HepG2 (cell line): Measurements from ENCODE around the gene MYL3. TPM values are rescaled to one million over a fixed set of nuclear protein-coding genes. Genes with fewer than 3 reads are reported as not detected.

Source experiments
- HOXD1 ChIP-seq: sonication (generic); formaldehyde crosslinking; IDR thresholded peaks from 2 replicates; pipeline ENCODE4 v1.5.0; 2020; ENCODE audit warnings: missing genetic modification reagents
- KAT8 ChIP-seq: IDR thresholded peaks from 2 replicates; pipeline ENCODE4 v1.6.1; 2016; ENCODE audit warnings: missing genetic modification reagents, missing compliant biosample characterization
- MLLT10 ChIP-seq: sonication (generic); formaldehyde crosslinking; IDR thresholded peaks from 2 replicates; pipeline ENCODE4 v1.4.0; 2020; ENCODE audit warnings: missing genetic modification reagents
- NFE2L1 ChIP-seq: sonication (generic); formaldehyde crosslinking; IDR thresholded peaks from 2 replicates; pipeline ENCODE4 v1.4.0; 2020; ENCODE audit warnings: missing genetic modification reagents, mild to moderate bottlenecking, borderline replicate concordance
- NR2F2 ChIP-seq: IDR thresholded peaks from 2 replicates; pipeline ENCODE4 v1.6.1; 2012; ENCODE audit warnings: low read depth, inconsistent platforms, borderline replicate concordance
- PBX3 ChIP-seq: sonication (generic); formaldehyde crosslinking; IDR thresholded peaks from 2 replicates; pipeline ENCODE4 v1.8.1; 2023; ENCODE audit warnings: missing genetic modification reagents, inconsistent platforms, borderline replicate concordance
- SRSF4 ChIP-seq: fragments of 200-400 bp; formaldehyde crosslinking; IDR thresholded peaks from one replicate; pipeline ENCODE4 v1.6.1; 2018; ENCODE audit warnings: mild to moderate bottlenecking, low read depth, low read length, moderate library complexity; ENCODE audit not compliant: poor library complexity, severe bottlenecking
- STAT5B ChIP-seq: sonication (generic); formaldehyde crosslinking; IDR thresholded peaks from 2 replicates; pipeline ENCODE4 v1.4.0; 2020; ENCODE audit warnings: missing genetic modification reagents
- TAF15 ChIP-seq: fragments of 200-400 bp; formaldehyde crosslinking; IDR thresholded peaks from one replicate; pipeline ENCODE4 v1.6.1; 2018; ENCODE audit warnings: mild to moderate bottlenecking, low read depth, low read length; ENCODE audit not compliant: poor library complexity, severe bottlenecking
- ZBTB4 ChIP-seq: sonication (generic); formaldehyde crosslinking; IDR thresholded peaks from 2 replicates; pipeline ENCODE4 v1.4.0; 2020; ENCODE audit warnings: missing genetic modification reagents, mild to moderate bottlenecking, borderline replicate concordance
- ZNF205 ChIP-seq: IDR thresholded peaks from 2 replicates; pipeline ENCODE4 v1.6.1; 2018; ENCODE audit warnings: missing biosample characterization, missing genetic modification reagents
- ZNF574 ChIP-seq: sonication (generic); formaldehyde crosslinking; IDR thresholded peaks from 2 replicates; pipeline ENCODE4 v1.4.0; 2020; ENCODE audit warnings: missing genetic modification reagents
- ZNF687 ChIP-seq: sonication (generic); formaldehyde crosslinking; IDR thresholded peaks from 2 replicates; pipeline ENCODE4 v1.5.1; 2020; ENCODE audit warnings: mild to moderate bottlenecking, missing genetic modification reagents, moderate library complexity
- ZNF773 ChIP-seq: sonication (generic); formaldehyde crosslinking; IDR thresholded peaks from 2 replicates; pipeline ENCODE4 v1.4.0; 2020; ENCODE audit warnings: missing genetic modification reagents, borderline replicate concordance
- ZSCAN25 ChIP-seq: sonication (generic); formaldehyde crosslinking; IDR thresholded peaks from 2 replicates; pipeline ENCODE4 v1.8.0; 2022; ENCODE audit warnings: mild to moderate bottlenecking, missing genetic modification reagents
- ZSCAN5A ChIP-seq: sonication (generic); formaldehyde crosslinking; IDR thresholded peaks from 2 replicates; pipeline ENCODE4 v1.8.0; 2022; ENCODE audit warnings: mild to moderate bottlenecking, missing genetic modification reagents, borderline replicate concordance
- polyA plus RNA-seq, 8 experiments: library from polyadenylated mRNA; depleted of rRNA in 3 of 8; stranded (reverse) in 7 of 8; unstranded in 1 of 8; fragments of >200 nt; fragmentation: Illumina TruSeq in 4 of 8; extraction: Trizol in 4 of 8; gene quantifications; 2 replicates each; pipeline versions ENCODE4 v1.2.1 to v1.2.3, GENCODE V29; 2011 to 2016; ENCODE audit warnings: low read depth in 4 of 8, missing spikeins in 1 of 8, mixed read lengths in 1 of 8; ENCODE audit not compliant: insufficient read depth in 1 of 8
- total RNA-seq, 5 experiments: library from RNA; depleted of rRNA; stranded (reverse); fragments of >200 nt; fragmentation: Illumina TruSeq; extraction: Trizol; gene quantifications; 2 replicates each; pipeline ENCODE4 v1.2.3, GENCODE V29; 2016; ENCODE audit warnings: low read depth in 1 of 5

MYL3 gene
- total and polyA plus RNA-seq, 2 of the 13 experiments (the other 11 are each of a cell fraction or from before 2014, with no cell fraction given) = not detected

- no peak for TF ChIP-seq ZNF205 (CRISPR knock-in tag)
- no peak for TF ChIP-seq NR2F2
- no peak for TF ChIP-seq ZNF773 (CRISPR knock-in tag)
- no peak for TF ChIP-seq PBX3 (CRISPR knock-in tag)
- TF ChIP-seq ZBTB4 = no peak
- TF ChIP-seq TAF15 = no peak
- TF ChIP-seq MLLT10 (CRISPR knock-in tag) = no peak
- TF ChIP-seq KAT8 (CRISPR knock-in tag) = peak; percentile 45; the same call in 1 of the 2 replicates
- no peak for TF ChIP-seq ZSCAN5A (CRISPR knock-in tag)
- no peak for TF ChIP-seq ZSCAN25 (CRISPR knock-in tag)
- TF ChIP-seq HOXD1 (CRISPR knock-in tag) = no peak
- TF ChIP-seq SRSF4 = no peak
- no peak for TF ChIP-seq STAT5B
- peak; percentile 56 for TF ChIP-seq ZNF687 (CRISPR knock-in tag)
- TF ChIP-seq ZNF574 (CRISPR knock-in tag) = no peak
- TF ChIP-seq NFE2L1 (CRISPR knock-in tag) = no peak
These were observed 46.4 kb upstream of the MYL3 start (continued) for GRCh38 chr3:46909535-46910161.
